Loucy (cell line): ENCODE data around the gene USP47.
A peak's percentile ranks its signal among the peaks of the same experiment; 100 is the strongest.

Experiments used
- H2AFZ ChIP-seq: fragments of 200-600 bp; sonication (generic); 2 replicates; pipeline ENCODE4 v1.6.0; 2016; ENCODE audit warnings: antibody characterized with exemption, mild to moderate bottlenecking, low read length, moderate library complexity
- H3F3A ChIP-seq: fragments of 200-600 bp; 2 replicates; pipeline ENCODE4 v1.6.0; 2016; ENCODE audit warnings: antibody characterized with exemption, low read depth, mild to moderate bottlenecking
- H3K27me3 ChIP-seq: fragments of 200-600 bp; sonication (generic); 2 replicates; pipeline ENCODE4 v1.6.1; 2014; ENCODE audit warnings: low read length, mild to moderate bottlenecking; ENCODE audit not compliant: insufficient read depth, poor library complexity, severe bottlenecking
- H3K36me3 ChIP-seq: fragments of 200-600 bp; sonication (generic); 2 replicates; pipeline ENCODE4 v1.6.1; 2016; ENCODE audit warnings: low read length; ENCODE audit not compliant: insufficient read depth
- H3K4me1 ChIP-seq: fragments of 200-600 bp; sonication (generic); 2 replicates; pipeline ENCODE4 v1.5.1; 2014; ENCODE audit warnings: low read length, mild to moderate bottlenecking; ENCODE audit not compliant: insufficient read depth, poor library complexity, severe bottlenecking
- H3K4me2 ChIP-seq: fragments of 200-600 bp; sonication (generic); 2 replicates; pipeline ENCODE4 v1.6.0; 2014; ENCODE audit warnings: antibody characterized with exemption, low read length, low read depth, mild to moderate bottlenecking; ENCODE audit not compliant: poor library complexity, severe bottlenecking
- H3K4me3 ChIP-seq: fragments of 200-600 bp; sonication (generic); 2 replicates; pipeline ENCODE4 v1.5.1; 2014; ENCODE audit warnings: low read length, mild to moderate bottlenecking, mixed read lengths; ENCODE audit not compliant: poor library complexity, severe bottlenecking
- H3K79me2 ChIP-seq: fragments of 200-600 bp; sonication (generic); 2 replicates; pipeline ENCODE4 v1.6.1; 2014; ENCODE audit warnings: low read length; ENCODE audit not compliant: insufficient read depth
- H3K9ac ChIP-seq: fragments of 200-600 bp; sonication (generic); 2 replicates; pipeline ENCODE4 v1.6.0; 2014; ENCODE audit warnings: mild to moderate bottlenecking, low read depth, low read length, moderate library complexity; ENCODE audit not compliant: poor library complexity, severe bottlenecking
- H3K9me2 ChIP-seq: fragments of 200-600 bp; sonication (generic); replicated peaks from 2 replicates; pipeline ENCODE4 v1.6.1; 2016; ENCODE audit warnings: low read depth, low read length, mixed read lengths
- H3K9me3 ChIP-seq: fragments of 200-600 bp; sonication (generic); 2 replicates; pipeline ENCODE4 v1.6.1; 2014; ENCODE audit warnings: mild to moderate bottlenecking, antibody characterized with exemption, low read length, low read depth; ENCODE audit not compliant: insufficient read depth
- H4K20me1 ChIP-seq: fragments of 200-600 bp; sonication (generic); 2 replicates; pipeline ENCODE4 v1.6.0; 2014; ENCODE audit warnings: antibody characterized with exemption, low read length, mild to moderate bottlenecking; ENCODE audit not compliant: insufficient read depth, poor library complexity, severe bottlenecking
- EZH2phosphoT487 ChIP-seq: fragments of 200-600 bp; IDR thresholded peaks from 2 replicates; pipeline ENCODE4 v1.6.1; 2018; ENCODE audit warnings: antibody characterized with exemption, mild to moderate bottlenecking, moderate library complexity, borderline replicate concordance
- TF ChIP-seq, protein P1 (sequence below): fragments of 200-600 bp; sonication (generic); conservative IDR thresholded peaks from 2 replicates; pipeline ENCODE4 v1.5.1; 2014; ENCODE audit warnings: mild to moderate bottlenecking, antibody characterized with exemption, low read length

USP47 gene

DNA sequence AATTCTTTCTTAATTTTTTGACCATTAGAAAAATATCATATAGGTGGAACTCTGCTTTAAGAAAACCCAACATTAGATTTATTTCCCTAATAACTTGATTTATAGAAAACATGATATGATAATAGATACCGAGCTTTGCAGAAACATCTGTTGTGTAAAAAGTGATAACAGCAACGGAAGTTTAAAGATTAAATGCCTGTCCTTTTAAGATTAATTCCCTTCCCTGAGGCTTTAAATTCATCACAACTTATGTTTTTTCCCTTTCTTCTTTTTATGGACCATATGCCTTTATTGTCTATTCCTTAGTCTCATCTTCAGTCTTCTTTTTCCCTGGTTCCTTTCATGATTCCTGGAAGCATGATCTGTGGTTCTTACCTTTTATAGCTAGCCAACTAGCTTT, 1.9 kb downstream of the USP47 start:
- H2AFZ ChIP-seq = no peak overlapping the region
- TF ChIP-seq, protein P1, sequence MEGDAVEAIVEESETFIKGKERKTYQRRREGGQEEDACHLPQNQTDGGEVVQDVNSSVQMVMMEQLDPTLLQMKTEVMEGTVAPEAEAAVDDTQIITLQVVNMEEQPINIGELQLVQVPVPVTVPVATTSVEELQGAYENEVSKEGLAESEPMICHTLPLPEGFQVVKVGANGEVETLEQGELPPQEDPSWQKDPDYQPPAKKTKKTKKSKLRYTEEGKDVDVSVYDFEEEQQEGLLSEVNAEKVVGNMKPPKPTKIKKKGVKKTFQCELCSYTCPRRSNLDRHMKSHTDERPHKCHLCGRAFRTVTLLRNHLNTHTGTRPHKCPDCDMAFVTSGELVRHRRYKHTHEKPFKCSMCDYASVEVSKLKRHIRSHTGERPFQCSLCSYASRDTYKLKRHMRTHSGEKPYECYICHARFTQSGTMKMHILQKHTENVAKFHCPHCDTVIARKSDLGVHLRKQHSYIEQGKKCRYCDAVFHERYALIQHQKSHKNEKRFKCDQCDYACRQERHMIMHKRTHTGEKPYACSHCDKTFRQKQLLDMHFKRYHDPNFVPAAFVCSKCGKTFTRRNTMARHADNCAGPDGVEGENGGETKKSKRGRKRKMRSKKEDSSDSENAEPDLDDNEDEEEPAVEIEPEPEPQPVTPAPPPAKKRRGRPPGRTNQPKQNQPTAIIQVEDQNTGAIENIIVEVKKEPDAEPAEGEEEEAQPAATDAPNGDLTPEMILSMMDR = no peak
- no peak for TF ChIP-seq EZH2phosphoT487
- H4K20me1 ChIP-seq = peaks cover 55% of the 10 kb centered on the region
- peak overlapping the region; percentile 98 for H3K4me2 ChIP-seq
- H3K4me3 ChIP-seq = peak overlapping the region; percentile 85
- peaks cover 57% of the 10 kb centered on the region for H3K4me1 ChIP-seq
- no peaks in the 10 kb centered on the region; the same call in 1 of the 2 replicates for H3F3A ChIP-seq
- peaks cover 68% of the 10 kb centered on the region for H3K79me2 ChIP-seq
- H3K9me2 ChIP-seq = no peaks in the 10 kb centered on the region
- H3K27me3 ChIP-seq = no peaks in the 10 kb centered on the region
- H3K36me3 ChIP-seq = no peaks in the 10 kb centered on the region
- H3K9me3 ChIP-seq = no peaks in the 10 kb centered on the region
- H3K9ac ChIP-seq = peak overlapping the region; percentile 95

DNA sequence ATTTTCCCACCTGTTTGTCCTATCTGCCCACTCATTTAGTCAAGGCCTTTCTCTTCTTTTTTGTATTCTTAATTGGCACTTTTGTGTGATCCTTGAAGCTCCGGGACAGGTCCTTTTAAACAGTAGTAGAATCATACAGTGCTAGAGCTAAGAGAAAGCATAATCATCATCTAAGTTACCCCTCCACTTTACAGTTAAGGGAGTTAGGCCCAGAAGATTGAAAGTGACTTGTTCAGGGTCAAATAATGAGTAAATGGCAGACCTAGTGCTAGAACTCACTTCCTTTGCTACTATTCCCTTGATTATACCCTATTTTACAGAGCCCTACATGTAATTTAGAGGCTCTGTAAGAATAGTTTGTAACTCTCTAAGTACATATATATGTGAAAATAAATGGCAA, 2.5 kb downstream of the USP47 start:
- Histone ChIP-seq H3F3A (no peaks in the 10 kb centered on the region; the same call in 1 of the 2 replicates), H3K4me1 (peaks cover 57% of the 10 kb centered on the region), H3K9ac (peak overlapping the region; percentile 95)

DNA sequence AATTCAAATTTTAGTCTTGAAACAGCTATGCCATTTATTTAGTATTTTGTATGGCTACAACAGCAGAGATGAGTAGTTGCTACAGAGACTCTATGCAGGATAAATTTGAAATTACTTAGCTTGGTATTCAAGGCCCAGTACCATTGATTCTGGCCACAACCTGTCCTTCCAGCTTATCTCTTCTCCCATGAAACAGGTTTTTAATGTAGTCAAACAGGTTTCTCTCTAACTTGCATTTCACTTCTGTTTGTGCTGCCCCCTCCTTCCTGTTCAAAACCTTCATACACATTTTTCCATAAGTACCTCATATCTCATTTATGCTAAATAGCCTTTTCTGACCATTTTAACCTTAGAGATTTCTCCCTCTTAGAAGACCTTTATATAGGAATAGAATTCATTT, 3.3 kb downstream of the USP47 start:
- Histone ChIP-seq H3K4me3 (peak overlapping the region; percentile 85), H3K9me2 (no peaks in the 10 kb centered on the region), H3K36me3 (no peaks in the 10 kb centered on the region), H3K4me1 (peaks cover 64% of the 10 kb centered on the region), H3F3A (no peaks in the 10 kb centered on the region; the same call in 1 of the 2 replicates), H3K79me2 (peaks cover 82% of the 10 kb centered on the region), H2AFZ (no peak overlapping the region), H3K9ac (peak overlapping the region; percentile 95), H3K27me3 (no peaks in the 10 kb centered on the region), H3K4me2 (peak overlapping the region; percentile 98), H3K9me3 (no peaks in the 10 kb centered on the region), H4K20me1 (peaks cover 67% of the 10 kb centered on the region)
- TF ChIP-seq, protein P1 = no peak
- no peak for TF ChIP-seq EZH2phosphoT487

More for the DNA sequence above, 2.5 kb downstream of the USP47 start:
- H3K4me2 ChIP-seq = peak overlapping the region; percentile 98
- H4K20me1 ChIP-seq = peaks cover 60% of the 10 kb centered on the region
- H2AFZ ChIP-seq = no peak overlapping the region
- H3K9me3 ChIP-seq = no peaks in the 10 kb centered on the region
- H3K27me3 ChIP-seq = no peaks in the 10 kb centered on the region
- TF ChIP-seq, protein P1 = no peak
- TF ChIP-seq EZH2phosphoT487 = no peak
- H3K4me3 ChIP-seq = peak overlapping the region; percentile 85
- H3K9me2 ChIP-seq = no peaks in the 10 kb centered on the region
- H3K79me2 ChIP-seq = peaks cover 74% of the 10 kb centered on the region
- H3K36me3 ChIP-seq = no peaks in the 10 kb centered on the region
